IMR-90 (cell line): ENCODE measurements around the gene LPAR1. TPM values are rescaled to one million over a fixed set of nuclear protein-coding genes. Genes with fewer than 3 reads are reported as not detected.
A peak's percentile ranks its signal among the peaks of the same experiment; 100 is the strongest.

Source experiments
- ATAC-seq: fragments of 200-7000 bp; cut with Tn5 transposase; 2 replicates; pipeline ENCODE4 v1.9.1; 2020; ENCODE audit warnings: low read depth, mild to moderate bottlenecking, moderate library complexity
- BruUV-seq: library from RNA; stranded (reverse); fragments of 400-500 nt; replicated peaks from 2 replicates; lab custom pipeline; 2021; lab: Mats Ljungman, UMichigan
- CTCF ChIA-PET: fragments of 300-600 bp; formaldehyde crosslinking; extraction: SDS; loops from one replicate; lab custom pipeline; 2021; ENCODE audit warnings: antibody characterized with exemption; lab: Yijun Ruan, JAX
- POLR2A ChIA-PET: fragments of 300-600 bp; sonication (Branson Sonifier 250); formaldehyde crosslinking; loops from one replicate; lab custom pipeline; 2022; ENCODE audit warnings: antibody characterized with exemption; ENCODE audit not compliant: unreplicated experiment; lab: Charles Lee
- DNase-seq: peaks from one replicate; pipeline ENCODE4 v3.0.0; 2013
- H2AFZ ChIP-seq: replicated peaks from 2 replicates; pipeline ENCODE3; 2013; ENCODE audit warnings: low read length, mild to moderate bottlenecking; ENCODE audit not compliant: poor library complexity
- H2AK5ac ChIP-seq: 2 replicates; pipeline ENCODE4 v1.6.1; 2013; ENCODE audit warnings: low read depth, low read length, inconsistent platforms
- H2AK9ac ChIP-seq: replicated peaks from 2 replicates; pipeline ENCODE3; 2013; ENCODE audit warnings: mild to moderate bottlenecking, low read depth, low read length, moderate library complexity; ENCODE audit not compliant: poor library complexity
- H2BK120ac ChIP-seq: 2 replicates; pipeline ENCODE4 v1.6.1; 2013; ENCODE audit warnings: low read depth, low read length, inconsistent platforms
- H2BK15ac ChIP-seq: 3 replicates; pipeline ENCODE4 v1.6.1; 2013; ENCODE audit warnings: low read depth, low read length, inconsistent platforms
- H2BK20ac ChIP-seq: 2 replicates; pipeline ENCODE4 v1.6.1; 2013; ENCODE audit warnings: low read depth, mild to moderate bottlenecking, inconsistent platforms, low read length, moderate library complexity
- H2BK5ac ChIP-seq: 2 replicates; pipeline ENCODE4 v1.6.1; 2013; ENCODE audit warnings: mild to moderate bottlenecking, low read depth, low read length, inconsistent platforms; ENCODE audit not compliant: poor library complexity, severe bottlenecking
- H3K14ac ChIP-seq: replicated peaks from 2 replicates; pipeline ENCODE4 v1.6.1; 2013; ENCODE audit warnings: low read depth, low read length, inconsistent platforms
- H3K18ac ChIP-seq: 2 replicates; pipeline ENCODE4 v1.6.1; 2013; ENCODE audit warnings: low read depth, low read length, control low read depth
- H3K23ac ChIP-seq: 2 replicates; pipeline ENCODE4 v1.6.1; 2013; ENCODE audit warnings: low read depth, low read length, inconsistent platforms
- H3K27ac ChIP-seq: 2 replicates; pipeline ENCODE4 v1.5.1; 2013; ENCODE audit warnings: mild to moderate bottlenecking, control low read depth, low read length; ENCODE audit not compliant: insufficient read depth
- H3K27me3 ChIP-seq: 2 replicates; pipeline ENCODE4 v1.6.1; 2013; ENCODE audit warnings: low read length; ENCODE audit not compliant: control insufficient read depth, insufficient read depth
- H3K36me3 ChIP-seq: 2 replicates; pipeline ENCODE4 v1.6.1; 2013; ENCODE audit warnings: low read length, mixed read lengths; ENCODE audit not compliant: control insufficient read depth, insufficient read depth
- H3K4ac ChIP-seq: 2 replicates; pipeline ENCODE4 v1.6.1; 2013; ENCODE audit warnings: low read depth, low read length, inconsistent platforms
- H3K4me1 ChIP-seq: 2 replicates; pipeline ENCODE4 v1.6.1; 2013; ENCODE audit warnings: low read length, mixed read lengths; ENCODE audit not compliant: control insufficient read depth, insufficient read depth
- H3K4me2 ChIP-seq: 2 replicates; pipeline ENCODE4 v1.6.1; 2013; ENCODE audit warnings: low read depth, mild to moderate bottlenecking, control low read depth, low read length, moderate library complexity
- H3K4me3 ChIP-seq: 2 replicates; pipeline ENCODE4 v1.5.1; 2013; ENCODE audit warnings: low read depth, mild to moderate bottlenecking, control low read depth, low read length, moderate library complexity; ENCODE audit not compliant: insufficient read depth
- H3K56ac ChIP-seq: 2 replicates; pipeline ENCODE4 v1.6.1; 2013; ENCODE audit warnings: low read length, inconsistent platforms; ENCODE audit not compliant: insufficient read depth; ENCODE audit errors: extremely low read depth
- H3K79me1 ChIP-seq, 2 experiments: 2 replicates each; pipeline ENCODE4 v1.6.1; 2013; ENCODE audit warnings: low read length in 2 of 2, inconsistent platforms in 1 of 2, low read depth in 1 of 2
- H3K9ac ChIP-seq: 2 replicates; pipeline ENCODE4 v1.6.1; 2013; ENCODE audit warnings: low read depth, low read length, control low read depth
- H3K9me1 ChIP-seq: 2 replicates; pipeline ENCODE4 v1.6.1; 2013; ENCODE audit warnings: low read length, inconsistent platforms; ENCODE audit not compliant: insufficient read depth
- H3K9me3 ChIP-seq: 2 replicates; pipeline ENCODE4 v1.6.1; 2013; ENCODE audit warnings: low read length; ENCODE audit not compliant: control insufficient read depth, insufficient read depth
- H4K20me1 ChIP-seq: 2 replicates; pipeline ENCODE4 v1.6.1; 2013; ENCODE audit warnings: low read length, inconsistent platforms; ENCODE audit not compliant: insufficient read depth
- H4K5ac ChIP-seq: 2 replicates; pipeline ENCODE4 v1.6.1; 2013; ENCODE audit warnings: mild to moderate bottlenecking, low read depth, low read length, control low read depth
- H4K8ac ChIP-seq, 2 experiments: 2 replicates each; pipeline ENCODE4 v1.6.1; 2013; ENCODE audit warnings: low read depth in 2 of 2, low read length in 2 of 2, control low read depth in 1 of 2, inconsistent platforms in 1 of 2
- H4K91ac ChIP-seq: 2 replicates; pipeline ENCODE4 v1.6.1; 2013; ENCODE audit warnings: low read depth, low read length, inconsistent platforms; ENCODE audit not compliant: insufficient read depth
- RAD21 ChIP-seq: IDR thresholded peaks from 2 replicates; pipeline ENCODE4 v1.6.1; 2012; ENCODE audit warnings: low read length, improper control_type of control experiment
- SMC3 ChIP-seq: fragments of 150-350 bp; IDR thresholded peaks from 2 replicates; pipeline ENCODE4 v1.6.1; 2016; ENCODE audit warnings: low read depth, mild to moderate bottlenecking, antibody characterized with exemption, low read length, moderate library complexity
- WGBS, 2 experiments: methylation state at CpG; one replicate each; pipeline versions ENCODE4 v1.1.5 to v1.1.7; 2013; ENCODE audit warnings: missing lambda C conversion rate in 2 of 2; ENCODE audit not compliant: insufficient read length in 1 of 2; ENCODE audit errors: extremely low coverage in 2 of 2; 5-methylcytosine and 5-hydroxymethylcytosine counted together
- dilution Hi-C: fragments of 300-500 bp; cut with HindIII; formaldehyde crosslinking; loops from one replicate; pipeline ENCODE4 v1.14.3; 2018; ENCODE audit warnings: low sequenced_read_pairs; ENCODE audit not compliant: unreplicated experiment
- in situ Hi-C: fragments of 300-500 bp; cut with MboI; formaldehyde crosslinking; loops from 3 replicates; pipeline ENCODE4 v1.14.3; 2019; ENCODE audit warnings: low sequenced_read_pairs, inconsistent platforms, mixed read lengths
- intact Hi-C: fragments of 100-400 bp; cut with micrococcal nuclease; formaldehyde crosslinking; loops from 2 replicates; pipeline ENCODE4 v1.10.0; 2022
- polyA plus RNA-seq, 3 experiments: library from polyadenylated mRNA; depleted of rRNA; stranded (reverse); fragments of >200 nt; gene quantifications; 2 replicates each; pipeline ENCODE4 v1.2.3, GENCODE V29; 2012; ENCODE audit warnings: low replicate concordance in 1 of 3
- total RNA-seq: library from RNA; depleted of rRNA; stranded (reverse); fragments of >200 nt; gene quantifications from 2 replicates; pipeline ENCODE4 v1.2.3, GENCODE V29; 2012

Gene LPAR1
- total and polyA plus RNA-seq, 2 of the 4 experiments (the other 2 are of a cell fraction): 171 to 315 TPM

- Histone ChIP-seq H2AK5ac (peak overlapping the region; percentile 87), H2BK20ac (peak overlapping the region; percentile 81), H2AFZ (peak overlapping the region; percentile 93), H4K8ac (peak overlapping the region; percentile 43 to 94), H3K9ac (peak overlapping the region; percentile 99), H3K56ac (peak overlapping the region; percentile 99), H3K9me3 (no peaks in the 10 kb centered on the region), H3K4me2 (peak overlapping the region; percentile 94), H4K91ac (peak overlapping the region; percentile 93), H3K79me1 (peaks cover 0 to 20% of the 10 kb centered on the region in 2 experiments; a peak in 2 of 4 replicates), H4K20me1 (peaks cover 26% of the 10 kb centered on the region; the same call in 1 of the 2 replicates), H3K14ac (peak overlapping the region; percentile 89), H3K23ac (peak overlapping the region; percentile 97), H2BK120ac (peak overlapping the region; percentile 84), H3K27ac (peak overlapping the region; percentile 97), H3K4me1 (peaks cover 10% of the 10 kb centered on the region), H3K4ac (peak overlapping the region; percentile 90), H3K18ac (peak overlapping the region; percentile 81), H2AK9ac (peak overlapping the region; percentile 37), H2BK5ac (peak overlapping the region; percentile 94), H2BK15ac (peak overlapping the region; percentile 55; the same call in 2 of the 3 replicates), H3K36me3 (peaks cover 2% of the 10 kb centered on the region), H3K4me3 (peak overlapping the region; percentile 90), H4K5ac (peak overlapping the region; percentile 78), H3K9me1 (peaks cover 9% of the 10 kb centered on the region), H3K27me3 (no peaks in the 10 kb centered on the region)
- DNase-seq: peak; percentile 37
- CTCF ChIA-PET: no interaction called here
- POLR2A ChIA-PET: no interaction called here
- TF ChIP-seq RAD21: no peak
- TF ChIP-seq SMC3: 0 out of 2 replicates have a peak, but pooled peaks have one; percentile 6
- dilution Hi-C loops (no loop called here), intact Hi-C loops (loop anchor here (2.0 to 10.0 kb wide), 8 partner anchors 63 to 400 kb away; no protein-coding TSS in a partner anchor), in situ Hi-C loops (loop anchor here (5.0 kb wide), 1 partner anchor 260 kb away; no protein-coding TSS in a partner anchor)
- WGBS, 2 experiments: 0% methylated on average over 7 of the region's 13 CpGs; no CpG with 5 or more reads in 1 of the 2 experiments
- no TSS peak for BruUV-seq
- ATAC-seq: no peak
These were observed 938 bp downstream of the LPAR1 start for GRCh38 chr9:111037356-111037707.
